ENCODE data around the gene HS3ST2.

DNA sequence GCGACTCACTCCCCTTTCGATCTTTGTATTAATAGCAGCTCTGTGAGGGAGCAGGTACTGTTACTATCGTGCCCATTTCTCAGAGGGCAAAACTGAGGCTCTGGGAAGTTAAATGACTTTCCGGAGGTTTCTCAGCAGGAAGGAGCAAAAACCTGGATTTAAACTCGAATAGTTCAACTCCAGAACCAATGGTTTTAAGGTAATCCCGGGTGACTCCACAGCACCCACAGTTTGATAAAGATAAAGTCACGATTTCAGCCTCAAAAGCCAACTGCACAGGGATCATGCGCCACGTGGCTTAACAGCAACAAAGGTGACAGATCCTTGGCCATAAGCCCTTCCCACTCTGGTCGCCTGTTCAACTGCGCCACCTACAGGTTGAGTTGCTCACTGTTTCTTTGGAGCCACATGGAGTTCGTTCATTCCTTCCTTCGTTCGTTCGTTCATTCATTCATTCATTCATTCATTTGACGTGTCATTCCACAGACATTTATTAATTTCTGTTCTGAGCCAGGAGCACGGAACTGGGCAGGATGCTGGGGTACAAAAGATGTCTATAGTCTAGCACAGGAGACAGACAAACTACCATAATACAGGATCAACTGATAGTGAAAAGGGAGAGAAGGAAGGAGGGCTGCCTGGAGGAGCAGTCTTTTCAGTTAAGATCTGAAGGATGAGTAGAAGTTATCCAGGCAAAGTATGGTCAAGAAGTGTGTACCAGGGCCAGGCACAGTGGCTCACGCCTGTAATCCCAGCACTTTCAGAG lies 134.8 kb downstream of the HS3ST2 start:
- peak; percentile 100 for TF ChIP-seq KDM1A (IDR thresholded peaks at IDR 0.05; ENCODE audit: borderline replicate concordance, low read length)
- no peak for TF ChIP-seq POLR2A (IDR thresholded peaks at IDR 0.05; ENCODE audit: control extremely low read depth in 1 of 2, low read depth in 2 of 2, low read length in 2 of 2)
- TF ChIP-seq, protein P1, sequence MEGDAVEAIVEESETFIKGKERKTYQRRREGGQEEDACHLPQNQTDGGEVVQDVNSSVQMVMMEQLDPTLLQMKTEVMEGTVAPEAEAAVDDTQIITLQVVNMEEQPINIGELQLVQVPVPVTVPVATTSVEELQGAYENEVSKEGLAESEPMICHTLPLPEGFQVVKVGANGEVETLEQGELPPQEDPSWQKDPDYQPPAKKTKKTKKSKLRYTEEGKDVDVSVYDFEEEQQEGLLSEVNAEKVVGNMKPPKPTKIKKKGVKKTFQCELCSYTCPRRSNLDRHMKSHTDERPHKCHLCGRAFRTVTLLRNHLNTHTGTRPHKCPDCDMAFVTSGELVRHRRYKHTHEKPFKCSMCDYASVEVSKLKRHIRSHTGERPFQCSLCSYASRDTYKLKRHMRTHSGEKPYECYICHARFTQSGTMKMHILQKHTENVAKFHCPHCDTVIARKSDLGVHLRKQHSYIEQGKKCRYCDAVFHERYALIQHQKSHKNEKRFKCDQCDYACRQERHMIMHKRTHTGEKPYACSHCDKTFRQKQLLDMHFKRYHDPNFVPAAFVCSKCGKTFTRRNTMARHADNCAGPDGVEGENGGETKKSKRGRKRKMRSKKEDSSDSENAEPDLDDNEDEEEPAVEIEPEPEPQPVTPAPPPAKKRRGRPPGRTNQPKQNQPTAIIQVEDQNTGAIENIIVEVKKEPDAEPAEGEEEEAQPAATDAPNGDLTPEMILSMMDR (IDR thresholded peaks at IDR 0.05; ENCODE audit: control extremely low read depth in 1 of 3, insufficient read depth in 1 of 3, low read depth in 1 of 3, low read length in 3 of 3) = peak; percentile 73 to 99 (median 88)
- no peak for TF ChIP-seq CEBPB (IDR thresholded peaks at IDR 0.05; ENCODE audit: low read depth, low read length)
- no peak for TF ChIP-seq TAF1 (IDR thresholded peaks at IDR 0.05; ENCODE audit: low read depth, low read length)
- no peak for TF ChIP-seq MAFK (IDR thresholded peaks at IDR 0.05; ENCODE audit: low read depth, low read length)
